CD14-positive monocyte (primary cell): ENCODE results near the gene CANT1. TPM values are rescaled to one million over a fixed set of nuclear protein-coding genes. Genes with fewer than 3 reads are reported as not detected.

Source experiments
- DNase-seq, 3 donors: peaks; one replicate each; pipeline ENCODE4 v3.0.0-alpha.2; 2011 to 2022
- H2AFZ ChIP-seq: 2 replicates; pipeline ENCODE4 v1.6.0; 2012; ENCODE audit warnings: mild to moderate bottlenecking, low read depth, low read length, inconsistent platforms; ENCODE audit not compliant: insufficient read depth, poor library complexity, severe bottlenecking
- H3K27ac ChIP-seq, 2 donors: 1 replicate in 1 of 2; 2 replicates in 1 of 2; pipeline ENCODE4 v1.5.1; 2012 to 2013; ENCODE audit warnings: low read length in 2 of 2, control low read depth in 1 of 2, inconsistent platforms in 1 of 2, low read depth in 1 of 2, mild to moderate bottlenecking in 1 of 2
- H3K27me3 ChIP-seq, 2 donors: one replicate each; pipeline versions ENCODE4 v1.6.0 to v1.6.1; 2011 to 2013; ENCODE audit warnings: low read length in 2 of 2; ENCODE audit not compliant: control insufficient read depth in 2 of 2, insufficient read depth in 2 of 2
- H3K36me3 ChIP-seq, 2 donors: replicated peaks in 1 of 2; 1 replicate in 1 of 2; 2 replicates in 1 of 2; pipeline versions ENCODE4 v1.5.1 to v1.6.1; 2012 to 2013; ENCODE audit warnings: low read length in 2 of 2, control low read depth in 1 of 2, inconsistent platforms in 1 of 2, mild to moderate bottlenecking in 1 of 2; ENCODE audit not compliant: insufficient read depth in 2 of 2, control insufficient read depth in 1 of 2
- H3K4me1 ChIP-seq, 2 donors: 1 replicate in 1 of 2; 2 replicates in 1 of 2; pipeline versions ENCODE4 v1.5.1 to v1.6.1; 2012 to 2013; ENCODE audit warnings: low read length in 2 of 2, control low read depth in 1 of 2, inconsistent platforms in 1 of 2, mild to moderate bottlenecking in 1 of 2, moderate library complexity in 1 of 2; ENCODE audit not compliant: insufficient read depth in 2 of 2, control insufficient read depth in 1 of 2
- H3K4me2 ChIP-seq: replicated peaks from 2 replicates; pipeline ENCODE3; 2012; ENCODE audit warnings: low read length, moderate library complexity, mild to moderate bottlenecking; ENCODE audit not compliant: poor library complexity, severe bottlenecking; ENCODE audit errors: extremely low read depth
- H3K4me3 ChIP-seq, 3 experiments: fragments of 200-600 bp in 1 of 3; sonication (generic) in 1 of 3; replicated peaks in 1 of 3; 1 replicate in 2 of 3; 2 replicates in 1 of 3; pipeline ENCODE4 v1.5.1; 2011 to 2013; ENCODE audit warnings: low read length in 3 of 3, mild to moderate bottlenecking in 3 of 3, control low read depth in 2 of 3, low read depth in 2 of 3, inconsistent platforms in 1 of 3, moderate library complexity in 1 of 3
- H3K79me2 ChIP-seq: 2 replicates; pipeline ENCODE4 v1.6.0; 2012; ENCODE audit warnings: mild to moderate bottlenecking, control low read depth, inconsistent platforms, low read length, moderate library complexity; ENCODE audit not compliant: insufficient read depth
- H3K9ac ChIP-seq: 2 replicates; pipeline ENCODE4 v1.6.0; 2017; ENCODE audit warnings: low read length, mild to moderate bottlenecking; ENCODE audit not compliant: insufficient read depth, poor library complexity, severe bottlenecking
- H3K9me3 ChIP-seq, 2 donors: replicated peaks in 1 of 2; 1 replicate in 1 of 2; 2 replicates in 1 of 2; pipeline versions ENCODE4 v1.5.1 to v1.6.1; 2012 to 2013; ENCODE audit warnings: low read length in 2 of 2, control low read depth in 1 of 2; ENCODE audit not compliant: control insufficient read depth in 1 of 2, insufficient read depth in 1 of 2
- H4K20me1 ChIP-seq: 2 replicates; pipeline ENCODE4 v1.6.0; 2012; ENCODE audit warnings: mild to moderate bottlenecking, low read length, control low read depth, moderate library complexity; ENCODE audit not compliant: insufficient read depth
- H3K27ac Mint-ChIP-seq, 7 donors: one replicate each; pipeline ENCODE4 v1.8.0; 2020; ENCODE audit warnings: mild to moderate bottlenecking in 7 of 7, mixed read lengths in 7 of 7, moderate library complexity in 6 of 7, inconsistent platforms in 2 of 7
- H3K27me3 Mint-ChIP-seq, 3 donors: one replicate each; pipeline ENCODE4 v1.8.0; 2021 to 2022; ENCODE audit warnings: low read depth in 3 of 3, mild to moderate bottlenecking in 3 of 3, mixed read lengths in 3 of 3, moderate library complexity in 3 of 3, inconsistent platforms in 1 of 3
- H3K36me3 Mint-ChIP-seq, 2 donors: one replicate each; pipeline ENCODE4 v1.8.0; 2020; ENCODE audit warnings: mixed read lengths in 2 of 2, inconsistent platforms in 1 of 2, mild to moderate bottlenecking in 1 of 2
- H3K4me1 Mint-ChIP-seq: one replicate; pipeline ENCODE4 v1.8.0; 2020; ENCODE audit warnings: mild to moderate bottlenecking, mixed read lengths
- H3K4me3 Mint-ChIP-seq, 2 donors: one replicate each; pipeline ENCODE4 v1.8.0; 2020; ENCODE audit warnings: mild to moderate bottlenecking in 2 of 2, mixed read lengths in 2 of 2, moderate library complexity in 1 of 2
- H3K9me3 Mint-ChIP-seq, 7 donors: one replicate each; pipeline ENCODE4 v1.8.0; 2020 to 2022; ENCODE audit warnings: mixed read lengths in 7 of 7, mild to moderate bottlenecking in 6 of 7, moderate library complexity in 6 of 7, inconsistent platforms in 2 of 7
- CTCF ChIP-seq: fragments of 200-600 bp; IDR thresholded peaks from one replicate; pipeline ENCODE4 v1.8.0; 2022; ENCODE audit warnings: antibody characterized with exemption, mild to moderate bottlenecking
- WGBS: methylation state at CpG from one replicate; pipeline ENCODE4 v1.1.5; 2013; ENCODE audit warnings: missing lambda C conversion rate; ENCODE audit not compliant: insufficient coverage; 5-methylcytosine and 5-hydroxymethylcytosine counted together
- intact Hi-C, 2 donors: fragments of 100-400 bp; cut with micrococcal nuclease; formaldehyde crosslinking; loops; one replicate each; pipeline versions ENCODE4 v1.15.0 to v1.15.1; 2023
- polyA plus RNA-seq, 3 donors: library from polyadenylated mRNA; depleted of rRNA in 1 of 3; unstranded in 2 of 3; stranded (reverse) in 1 of 3; fragments of 300-500 nt in 2 of 3; fragments of >200 nt in 1 of 3; fragmentation: Illumina TruSeq in 2 of 3; gene quantifications; 1 replicate in 2 of 3; 2 replicates in 1 of 3; pipeline ENCODE4 v1.2.3, GENCODE V29; 2012 to 2021

CANT1 gene
- polyA plus RNA-seq, 3 donors: 10.6 to 16.6 (median 14.3) TPM

- WGBS: 76% methylated on average over 44 of the region's 49 CpGs
- intact Hi-C loops: no loop called here
- no peak overlapping the region for H3K4me3 ChIP-seq
- H3K4me3 Mint-ChIP-seq: no peak overlapping the region
- H4K20me1 ChIP-seq: peaks cover 68% of the 10 kb centered on the region
- DNase-seq: peak; percentile 14 to 43 (median 39)
- no peak overlapping the region for H3K9ac ChIP-seq
- H3K9me3 ChIP-seq: no peaks in the 10 kb centered on the region
- peak; percentile 94 for TF ChIP-seq CTCF
- no peak overlapping the region for H2AFZ ChIP-seq
- peaks cover 5% of the 10 kb centered on the region for H3K4me1 Mint-ChIP-seq
- peaks cover 0 to 2% (median 0%) of the 10 kb centered on the region in 7 donors for H3K9me3 Mint-ChIP-seq
- H3K79me2 ChIP-seq: peaks cover 26% of the 10 kb centered on the region
- no peak overlapping the region for H3K27ac ChIP-seq
- no peaks in the 10 kb centered on the region for H3K27me3 ChIP-seq
- peaks cover 77 to 84% of the 10 kb centered on the region in 2 donors for H3K36me3 ChIP-seq
- no peak overlapping the region for H3K27ac Mint-ChIP-seq
- H3K4me1 ChIP-seq: peaks cover 3 to 4% of the 10 kb centered on the region in 2 donors
- peaks cover 66 to 90% of the 10 kb centered on the region in 2 donors for H3K36me3 Mint-ChIP-seq
- peaks cover 0 to 1% (median 0%) of the 10 kb centered on the region in 3 donors for H3K27me3 Mint-ChIP-seq
- H3K4me2 ChIP-seq: no peak overlapping the region
Observed at GRCh38 chr17:78993241-78993956, 16.2 kb downstream of the CANT1 start.

- peaks cover 60 to 83% of the 10 kb centered on the region in 2 donors for H3K36me3 Mint-ChIP-seq
- no peak overlapping the region for H3K27ac ChIP-seq
Observed at GRCh38 chr17:78992542-78993212, 16.9 kb downstream of the CANT1 start.

More at GRCh38 chr17:78992542-78993212, 16.9 kb downstream of the CANT1 start:
- Mint-ChIP-seq H3K4me1 (peaks cover 12% of the 10 kb centered on the region), H3K27ac (no peak overlapping the region), H3K9me3 (peaks cover 0 to 2% (median 0%) of the 10 kb centered on the region in 7 donors), H3K27me3 (peaks cover 0 to 1% (median 0%) of the 10 kb centered on the region in 3 donors), H3K4me3 (no peak overlapping the region)
- peaks cover 25% of the 10 kb centered on the region for H3K79me2 ChIP-seq
- H3K36me3 ChIP-seq: peaks cover 69 to 77% of the 10 kb centered on the region in 2 donors
- no peak for DNase-seq
- H3K9ac ChIP-seq: no peak overlapping the region
- no peak overlapping the region for H2AFZ ChIP-seq
- intact Hi-C loops: no loop called here
- H3K4me2 ChIP-seq: no peak overlapping the region
- H3K4me3 ChIP-seq: no peak overlapping the region
- no peaks in the 10 kb centered on the region for H3K9me3 ChIP-seq
- peaks cover 11% of the 10 kb centered on the region in 2 donors for H3K4me1 ChIP-seq
- H4K20me1 ChIP-seq: peaks cover 61% of the 10 kb centered on the region
- no peak for TF ChIP-seq CTCF
- no peaks in the 10 kb centered on the region for H3K27me3 ChIP-seq
- WGBS: 92% methylated on average over 5 of the region's 12 CpGs
